HG03521 (cell line): ENCODE results near the gene VPS39.

Experiments
- ATAC-seq: cut with Tn5 transposase; IDR thresholded peaks from one replicate; pipeline ENCODE4 v1.9.1; 2021; ENCODE audit warnings: mild to moderate bottlenecking, moderate library complexity; ENCODE audit not compliant: unreplicated experiment

VPS39 gene

GRCh38 chr15:42202653-42203052, 5.5 kb downstream of the VPS39 start:
- no peak for ATAC-seq

- no peak for ATAC-seq
Measured at GRCh38 chr15:42201801-42202200, 6.3 kb downstream of the VPS39 start.

GRCh38 chr15:42199126-42199525, 9.0 kb downstream of the VPS39 start:
- no peak for ATAC-seq

GRCh38 chr15:42198516-42198915, 9.6 kb downstream of the VPS39 start:
- ATAC-seq: no peak

- no peak for ATAC-seq
Measured at GRCh38 chr15:42194513-42194912, 13.6 kb downstream of the VPS39 start.

- no peak for ATAC-seq
Measured at GRCh38 chr15:42193383-42193782, 14.7 kb downstream of the VPS39 start.

GRCh38 chr15:42191610-42192346, 16.3 kb downstream of the VPS39 start:
- no peak for ATAC-seq

- no peak for ATAC-seq
Measured at GRCh38 chr15:42190370-42190769, 17.7 kb downstream of the VPS39 start.

- ATAC-seq: no peak
Measured at GRCh38 chr15:42185801-42186200, 22.3 kb downstream of the VPS39 start.

- no peak for ATAC-seq
Measured at GRCh38 chr15:42184736-42185135, 23.4 kb downstream of the VPS39 start.

- ATAC-seq: no peak
Measured at GRCh38 chr15:42184296-42184695, 23.8 kb downstream of the VPS39 start.

- no peak for ATAC-seq
Measured at GRCh38 chr15:42182961-42183360, 25.1 kb downstream of the VPS39 start.

GRCh38 chr15:42182328-42182886, 25.7 kb downstream of the VPS39 start:
- no peak for ATAC-seq

GRCh38 chr15:42178056-42178455, 30.0 kb downstream of the VPS39 start:
- ATAC-seq: no peak

GRCh38 chr15:42175671-42176070, 32.4 kb downstream of the VPS39 start:
- no peak for ATAC-seq

- ATAC-seq: no peak
Measured at GRCh38 chr15:42172475-42172874, 35.6 kb downstream of the VPS39 start.

GRCh38 chr15:42171795-42172194, 36.3 kb downstream of the VPS39 start:
- no peak for ATAC-seq

- ATAC-seq: no peak
Measured at GRCh38 chr15:42171122-42171521, 37.0 kb downstream of the VPS39 start.

- no peak for ATAC-seq
Measured at GRCh38 chr15:42166225-42166940, 41.7 kb downstream of the VPS39 start.

- no peak for ATAC-seq
Measured at GRCh38 chr15:42165106-42165505, 43.0 kb downstream of the VPS39 start.

- ATAC-seq: no peak
Measured at GRCh38 chr15:42163947-42164550, 44.1 kb downstream of the VPS39 start.

- no peak for ATAC-seq
Measured at GRCh38 chr15:42163291-42163690, 44.8 kb downstream of the VPS39 start.
